ENCODE data around the gene CSRP2. TPM values are rescaled to one million over a fixed set of nuclear protein-coding genes. Genes with fewer than 3 reads are reported as not detected.
A peak's percentile ranks its signal among the peaks of the same experiment; 100 is the strongest.

Gene CSRP2
- total RNA-seq, 1 experiment from 2014 or later, result 157 TPM

DNA sequence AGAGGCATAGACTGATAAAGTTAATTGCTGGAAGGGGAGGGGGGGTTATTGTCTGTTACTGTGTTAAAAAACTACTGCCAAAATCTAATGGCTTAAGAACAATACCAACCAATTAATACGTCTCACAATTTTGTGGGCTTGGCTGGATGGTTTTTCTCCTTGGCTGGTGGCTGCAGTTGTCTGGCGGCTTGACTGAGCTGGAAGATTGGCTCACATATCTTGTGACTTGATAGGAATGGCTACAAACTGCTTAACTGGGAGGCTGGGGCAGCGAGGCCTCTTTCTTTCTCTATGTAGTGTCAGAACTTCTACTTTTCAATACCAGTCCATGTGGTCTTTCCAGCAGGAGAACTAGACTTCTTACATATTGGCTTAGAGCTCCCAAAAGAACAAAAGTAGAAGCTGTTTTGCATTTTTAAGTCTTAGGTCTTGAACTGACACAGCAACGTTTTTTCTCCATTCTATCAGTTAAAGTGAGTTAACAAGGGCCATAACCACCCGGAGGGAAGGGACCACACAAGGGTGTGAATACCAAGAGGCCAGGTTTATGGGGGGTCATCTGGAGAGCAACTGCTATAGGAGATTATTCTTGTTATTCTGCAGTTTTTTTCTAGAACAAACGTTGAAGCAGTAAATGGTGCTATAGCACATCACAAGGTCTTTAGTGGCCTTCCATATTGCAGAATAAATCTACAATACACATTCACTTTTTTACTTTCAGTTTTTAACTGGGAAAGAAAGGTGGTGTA, 68.0 kb downstream of the CSRP2 start:
- ChIA-PET POLR2A (no interaction called here), CTCF (interaction anchor here (0.8 to 1.1 kb wide), 2 partner anchors 10 to 200 kb away, joined by 3 read pairs; no protein-coding TSS in a partner anchor)
- TF ChIP-seq HMGA2 (CRISPR knock-in tag; IDR thresholded peaks at IDR 0.05) (no peak), TCF7 (CRISPR knock-in tag; IDR thresholded peaks at IDR 0.05; ENCODE audit: low read depth) (no peak), CREM (CRISPR knock-in tag; IDR thresholded peaks at IDR 0.05) (no peak), MXD4 (CRISPR knock-in tag; IDR thresholded peaks at IDR 0.05; ENCODE audit: borderline replicate concordance) (no peak), SP1 (CRISPR knock-in tag; conservative IDR thresholded peaks at IDR 0.05) (no peak), NFE2L1 (CRISPR knock-in tag; IDR thresholded peaks at IDR 0.05) (no peak), RELA (CRISPR knock-in tag; IDR thresholded peaks at IDR 0.05; ENCODE audit: borderline replicate concordance) (no peak), PRRX2 (CRISPR knock-in tag; IDR thresholded peaks at IDR 0.05) (no peak), ZNF219 (CRISPR knock-in tag; IDR thresholded peaks at IDR 0.05; ENCODE audit: borderline replicate concordance) (no peak), NR1H2 (CRISPR knock-in tag; IDR thresholded peaks at IDR 0.05) (no peak), ZNF317 (CRISPR knock-in tag; IDR thresholded peaks at IDR 0.05; ENCODE audit: borderline replicate concordance, low read depth) (no peak), GRHL2 (CRISPR knock-in tag; IDR thresholded peaks at IDR 0.05; ENCODE audit: insufficient replicate concordance, severe bottlenecking) (no peak), ZNF263 (CRISPR knock-in tag; IDR thresholded peaks at IDR 0.05; ENCODE audit: low read depth) (no peak)
- TF ChIP-seq, protein P1, sequence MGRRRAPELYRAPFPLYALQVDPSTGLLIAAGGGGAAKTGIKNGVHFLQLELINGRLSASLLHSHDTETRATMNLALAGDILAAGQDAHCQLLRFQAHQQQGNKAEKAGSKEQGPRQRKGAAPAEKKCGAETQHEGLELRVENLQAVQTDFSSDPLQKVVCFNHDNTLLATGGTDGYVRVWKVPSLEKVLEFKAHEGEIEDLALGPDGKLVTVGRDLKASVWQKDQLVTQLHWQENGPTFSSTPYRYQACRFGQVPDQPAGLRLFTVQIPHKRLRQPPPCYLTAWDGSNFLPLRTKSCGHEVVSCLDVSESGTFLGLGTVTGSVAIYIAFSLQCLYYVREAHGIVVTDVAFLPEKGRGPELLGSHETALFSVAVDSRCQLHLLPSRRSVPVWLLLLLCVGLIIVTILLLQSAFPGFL (CRISPR knock-in tag; IDR thresholded peaks at IDR 0.05; ENCODE audit: borderline replicate concordance), result no peak
- TF ChIP-seq, protein P2, sequence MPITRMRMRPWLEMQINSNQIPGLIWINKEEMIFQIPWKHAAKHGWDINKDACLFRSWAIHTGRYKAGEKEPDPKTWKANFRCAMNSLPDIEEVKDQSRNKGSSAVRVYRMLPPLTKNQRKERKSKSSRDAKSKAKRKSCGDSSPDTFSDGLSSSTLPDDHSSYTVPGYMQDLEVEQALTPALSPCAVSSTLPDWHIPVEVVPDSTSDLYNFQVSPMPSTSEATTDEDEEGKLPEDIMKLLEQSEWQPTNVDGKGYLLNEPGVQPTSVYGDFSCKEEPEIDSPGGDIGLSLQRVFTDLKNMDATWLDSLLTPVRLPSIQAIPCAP (CRISPR knock-in tag; IDR thresholded peaks at IDR 0.05), result no peak
- TF ChIP-seq, protein P3, sequence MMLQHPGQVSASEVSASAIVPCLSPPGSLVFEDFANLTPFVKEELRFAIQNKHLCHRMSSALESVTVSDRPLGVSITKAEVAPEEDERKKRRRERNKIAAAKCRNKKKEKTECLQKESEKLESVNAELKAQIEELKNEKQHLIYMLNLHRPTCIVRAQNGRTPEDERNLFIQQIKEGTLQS (CRISPR knock-in tag; conservative IDR thresholded peaks at IDR 0.05), result no peak
- TF ChIP-seq, protein P4, sequence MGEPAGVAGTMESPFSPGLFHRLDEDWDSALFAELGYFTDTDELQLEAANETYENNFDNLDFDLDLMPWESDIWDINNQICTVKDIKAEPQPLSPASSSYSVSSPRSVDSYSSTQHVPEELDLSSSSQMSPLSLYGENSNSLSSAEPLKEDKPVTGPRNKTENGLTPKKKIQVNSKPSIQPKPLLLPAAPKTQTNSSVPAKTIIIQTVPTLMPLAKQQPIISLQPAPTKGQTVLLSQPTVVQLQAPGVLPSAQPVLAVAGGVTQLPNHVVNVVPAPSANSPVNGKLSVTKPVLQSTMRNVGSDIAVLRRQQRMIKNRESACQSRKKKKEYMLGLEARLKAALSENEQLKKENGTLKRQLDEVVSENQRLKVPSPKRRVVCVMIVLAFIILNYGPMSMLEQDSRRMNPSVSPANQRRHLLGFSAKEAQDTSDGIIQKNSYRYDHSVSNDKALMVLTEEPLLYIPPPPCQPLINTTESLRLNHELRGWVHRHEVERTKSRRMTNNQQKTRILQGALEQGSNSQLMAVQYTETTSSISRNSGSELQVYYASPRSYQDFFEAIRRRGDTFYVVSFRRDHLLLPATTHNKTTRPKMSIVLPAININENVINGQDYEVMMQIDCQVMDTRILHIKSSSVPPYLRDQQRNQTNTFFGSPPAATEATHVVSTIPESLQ (CRISPR knock-in tag; IDR thresholded peaks at IDR 0.05), result no peak
- H3K36me3 Mint-ChIP-seq, result peaks cover 15% of the 10 kb centered on the region
- no peaks in the 10 kb centered on the region for H3K27me3 Mint-ChIP-seq (ENCODE audit: low read depth)
- H3K4me3 Mint-ChIP-seq, result no peak overlapping the region
- H3K9me3 Mint-ChIP-seq, result no peaks in the 10 kb centered on the region
- H3K4me1 Mint-ChIP-seq, result no peaks in the 10 kb centered on the region
- DNase-seq (ENCODE audit: low spot score) (no peak), ATAC-seq (no peak)
- 0 out of 2 replicates have a peak overlapping the region, but pooled peaks have one; percentile 14 for H3K27ac Mint-ChIP-seq

Other genes with a start within 250 kb of the CSRP2 start
- gene ZDHHC17, start 114.9 kb downstream of the CSRP2 start, total RNA-seq (2021), result 30.7 to 36.9 TPM (median 30.7 TPM) in 3 replicates
- gene E2F7, start 186.6 kb upstream of the CSRP2 start, total RNA-seq (2021), result 19.8 to 28.4 TPM (median 22.3 TPM) in 3 replicates

All from WTC11 (cell line).